HG03520 (cell line): ENCODE measurements around the gene HDAC4.

Experiments
- ATAC-seq: cut with Tn5 transposase; IDR thresholded peaks from one replicate; pipeline ENCODE4 v1.9.1; 2021; ENCODE audit warnings: mild to moderate bottlenecking, moderate library complexity; ENCODE audit not compliant: unreplicated experiment

The HDAC4 gene

GRCh38 chr2:239299218-239299939, 101.4 kb downstream of the HDAC4 start:
- ATAC-seq: no peak

- ATAC-seq: no peak
Observed at GRCh38 chr2:239298116-239298804, 102.6 kb downstream of the HDAC4 start.

GRCh38 chr2:239297142-239298004, 103.4 kb downstream of the HDAC4 start:
- ATAC-seq: no peak

- no peak for ATAC-seq
Observed at GRCh38 chr2:239296020-239296932, 104.5 kb downstream of the HDAC4 start.

- no peak for ATAC-seq
Observed at GRCh38 chr2:239295377-239296019, 105.3 kb downstream of the HDAC4 start.

- ATAC-seq: no peak
Observed at GRCh38 chr2:239294571-239295054, 106.2 kb downstream of the HDAC4 start.

- peak; percentile 53 for ATAC-seq
Observed at GRCh38 chr2:239293775-239294430, 106.9 kb downstream of the HDAC4 start.

- no peak for ATAC-seq
Observed at GRCh38 chr2:239292959-239293774, 107.7 kb downstream of the HDAC4 start.

- no peak for ATAC-seq
Observed at GRCh38 chr2:239292531-239292930, 108.3 kb downstream of the HDAC4 start.

GRCh38 chr2:239291475-239292350, 109.1 kb downstream of the HDAC4 start:
- no peak for ATAC-seq

- ATAC-seq: no peak
Observed at GRCh38 chr2:239290618-239291474, 110.0 kb downstream of the HDAC4 start.

- peak; percentile 4 for ATAC-seq
Observed at GRCh38 chr2:239289545-239289944, 111.3 kb downstream of the HDAC4 start.

GRCh38 chr2:239288951-239289511, 111.8 kb downstream of the HDAC4 start:
- ATAC-seq: peak; percentile 51

- no peak for ATAC-seq
Observed at GRCh38 chr2:239288237-239288636, 112.6 kb downstream of the HDAC4 start.

GRCh38 chr2:239287461-239287860, 113.4 kb downstream of the HDAC4 start:
- no peak for ATAC-seq

GRCh38 chr2:239286901-239287300, 113.9 kb downstream of the HDAC4 start:
- ATAC-seq: no peak
